ENCODE results near the gene OCIAD2.

GRCh38 chr4:48877827-48878535, 28.6 kb downstream of the OCIAD2 start:
- no peak for TF ChIP-seq CTCF (IDR thresholded peaks at IDR 0.05 in 2 of 3, conservative IDR thresholded peaks at IDR 0.05 in 1 of 3; ENCODE audit: borderline replicate concordance in 1 of 3, insufficient read depth in 1 of 3, low read depth in 2 of 3, low read length in 2 of 3)
- no peak for TF ChIP-seq SIN3A (IDR thresholded peaks at IDR 0.05; ENCODE audit: low read depth)
- no peak for TF ChIP-seq EGR1 (IDR thresholded peaks at IDR 0.05; ENCODE audit: low read depth)
- no peak for TF ChIP-seq TCF7L2 (IDR thresholded peaks at IDR 0.05; ENCODE audit: borderline replicate concordance, extremely low read depth, insufficient read depth, insufficient read length)
- no peak for TF ChIP-seq YY1 (IDR thresholded peaks at IDR 0.05; ENCODE audit: extremely low read depth, insufficient replicate concordance, low read depth, low read length)
- TF ChIP-seq CEBPB (IDR thresholded peaks at IDR 0.05; ENCODE audit: low read depth), result no peak
- no peak for TF ChIP-seq POLR2A (IDR thresholded peaks at IDR 0.05; ENCODE audit: borderline replicate concordance, extremely low read depth, insufficient read depth, insufficient read length)
- TF ChIP-seq EZH2 (IDR thresholded peaks at IDR 0.05), result no peak
- TF ChIP-seq POLR2AphosphoS5 (IDR thresholded peaks at IDR 0.05; ENCODE audit: low read depth, low read length), result no peak
